ENCODE measurements around the gene NPR2.

Gene NPR2

DNA sequence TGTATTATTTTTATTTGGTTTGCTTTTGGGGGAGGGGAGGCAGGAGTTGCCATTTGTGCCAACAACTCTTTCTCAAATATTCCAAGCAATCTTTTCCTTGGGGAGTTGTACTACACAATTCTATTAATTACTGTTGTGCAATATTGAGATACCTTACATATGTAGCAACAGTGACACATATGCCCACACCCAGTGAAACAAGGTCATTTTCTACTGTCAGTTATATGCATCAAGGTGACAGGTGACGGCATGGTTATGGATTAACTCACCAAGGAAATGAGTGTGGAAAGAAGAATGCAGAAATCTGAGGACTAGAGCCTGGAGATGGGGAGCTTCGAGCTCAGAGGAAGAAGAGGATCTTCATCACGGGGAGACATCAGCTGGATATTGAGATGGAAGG lies 19.4 kb upstream of the NPR2 start:
- DNase-seq (ENCODE audit: low read depth): no peak
- TF ChIP-seq, protein P1, sequence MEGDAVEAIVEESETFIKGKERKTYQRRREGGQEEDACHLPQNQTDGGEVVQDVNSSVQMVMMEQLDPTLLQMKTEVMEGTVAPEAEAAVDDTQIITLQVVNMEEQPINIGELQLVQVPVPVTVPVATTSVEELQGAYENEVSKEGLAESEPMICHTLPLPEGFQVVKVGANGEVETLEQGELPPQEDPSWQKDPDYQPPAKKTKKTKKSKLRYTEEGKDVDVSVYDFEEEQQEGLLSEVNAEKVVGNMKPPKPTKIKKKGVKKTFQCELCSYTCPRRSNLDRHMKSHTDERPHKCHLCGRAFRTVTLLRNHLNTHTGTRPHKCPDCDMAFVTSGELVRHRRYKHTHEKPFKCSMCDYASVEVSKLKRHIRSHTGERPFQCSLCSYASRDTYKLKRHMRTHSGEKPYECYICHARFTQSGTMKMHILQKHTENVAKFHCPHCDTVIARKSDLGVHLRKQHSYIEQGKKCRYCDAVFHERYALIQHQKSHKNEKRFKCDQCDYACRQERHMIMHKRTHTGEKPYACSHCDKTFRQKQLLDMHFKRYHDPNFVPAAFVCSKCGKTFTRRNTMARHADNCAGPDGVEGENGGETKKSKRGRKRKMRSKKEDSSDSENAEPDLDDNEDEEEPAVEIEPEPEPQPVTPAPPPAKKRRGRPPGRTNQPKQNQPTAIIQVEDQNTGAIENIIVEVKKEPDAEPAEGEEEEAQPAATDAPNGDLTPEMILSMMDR (conservative IDR thresholded peaks at IDR 0.05; ENCODE audit: low read length): no peak
- H3K4me3 ChIP-seq (ENCODE audit: low read length): no peak overlapping the region

- TF ChIP-seq, protein P1 (conservative IDR thresholded peaks at IDR 0.05; ENCODE audit: low read length): no peak
- DNase-seq (ENCODE audit: low read depth): no peak
- no peak overlapping the region for H3K4me3 ChIP-seq (ENCODE audit: low read length)
These were observed 16.3 kb upstream of the NPR2 start for GRCh38 chr9:35774907-35775635.

DNA sequence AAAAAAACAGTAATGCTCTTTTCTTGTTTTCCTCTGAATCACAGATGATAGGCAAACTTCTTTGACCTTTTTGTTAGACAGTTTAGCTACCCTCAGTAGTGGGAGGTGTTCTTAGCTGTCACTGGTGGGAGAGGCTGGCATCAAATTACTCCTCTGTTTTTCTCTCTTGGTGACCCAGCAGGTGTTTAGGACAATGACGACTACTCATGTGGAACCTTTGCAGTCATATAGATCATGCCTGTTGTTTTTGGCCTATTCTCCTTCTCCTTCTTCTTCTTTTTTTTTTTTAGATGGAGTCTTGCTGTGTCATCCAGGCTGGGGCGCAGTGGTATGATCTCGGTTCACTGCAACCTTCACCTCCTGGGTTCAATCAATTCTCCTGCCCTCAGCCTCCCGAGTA lies 15.4 kb upstream of the NPR2 start:
- no peak for DNase-seq (ENCODE audit: low read depth)
- TF ChIP-seq, protein P1 (conservative IDR thresholded peaks at IDR 0.05; ENCODE audit: low read length): no peak

GRCh38 chr9:35778496-35778895 lies 12.9 kb upstream of the NPR2 start:
- DNase-seq (ENCODE audit: low read depth): no peak
- TF ChIP-seq, protein P1 (conservative IDR thresholded peaks at IDR 0.05; ENCODE audit: low read length): no peak
- no peak overlapping the region for H3K4me3 ChIP-seq (ENCODE audit: low read length)

More for the DNA sequence above, 15.4 kb upstream of the NPR2 start:
- no peak overlapping the region for H3K4me3 ChIP-seq (ENCODE audit: low read length)

DNA sequence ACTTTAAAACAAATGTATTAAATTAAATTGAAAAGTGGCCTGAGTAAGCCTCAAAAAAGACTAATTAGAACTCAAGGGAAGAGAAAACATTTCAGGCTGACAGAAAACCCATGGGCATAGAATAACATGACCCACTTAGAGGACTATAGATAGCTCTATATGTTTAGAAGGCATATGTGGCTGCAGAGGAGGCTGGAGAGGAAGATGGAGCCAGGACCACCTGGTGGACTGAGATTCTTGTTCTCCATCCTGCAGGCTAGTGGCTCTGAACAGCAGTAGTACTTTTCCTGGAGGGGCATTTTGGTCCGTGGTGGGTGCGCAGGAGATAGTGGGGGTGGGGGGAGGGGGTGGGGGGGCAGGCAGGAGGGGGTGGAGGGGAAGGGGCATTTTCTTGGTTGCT lies 10.3 kb upstream of the NPR2 start:
- TF ChIP-seq, protein P1 (conservative IDR thresholded peaks at IDR 0.05; ENCODE audit: low read length): no peak
- no peak for DNase-seq (ENCODE audit: low read depth)
- no peak overlapping the region for H3K4me3 ChIP-seq (ENCODE audit: low read length)

- no peak for DNase-seq (ENCODE audit: low read depth)
- H3K4me3 ChIP-seq (ENCODE audit: low read length): no peak overlapping the region
- TF ChIP-seq, protein P1 (conservative IDR thresholded peaks at IDR 0.05; ENCODE audit: low read length): no peak
These were observed 8.0 kb upstream of the NPR2 start for GRCh38 chr9:35783418-35783817.

DNA sequence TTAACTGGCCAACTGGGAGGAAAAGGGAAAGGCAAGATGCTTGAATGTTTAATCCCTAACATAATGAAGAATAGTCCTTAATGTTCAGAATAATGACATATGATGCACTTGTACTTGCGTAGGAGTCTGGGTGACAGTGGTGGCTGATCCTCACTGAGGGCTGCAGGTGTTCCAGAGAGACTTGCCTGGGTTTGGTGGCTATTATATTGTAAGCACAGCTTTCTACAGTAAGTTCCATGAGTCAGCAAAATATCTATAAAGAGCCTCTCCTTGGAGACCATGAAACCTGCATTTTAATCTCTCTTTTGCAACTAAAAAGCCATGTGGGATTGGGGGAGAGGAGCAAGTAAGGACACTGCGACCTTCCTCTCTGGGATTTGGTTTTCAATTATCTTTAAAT lies 1.9 kb upstream of the NPR2 start:
- DNase-seq (ENCODE audit: low read depth): no peak
- TF ChIP-seq, protein P1 (conservative IDR thresholded peaks at IDR 0.05; ENCODE audit: low read length): no peak
- H3K4me3 ChIP-seq (ENCODE audit: low read length): no peak overlapping the region

Data from AG10803 (cell line).